Fibroblast of lung (primary cell): ENCODE measurements around the gene THEM4. TPM values are rescaled to one million over a fixed set of nuclear protein-coding genes. Genes with fewer than 3 reads are reported as not detected.
"Not testable (repeated sequence)": the region's sequence is repeated elsewhere in the genome, so short reads cannot be mapped to it uniquely, and the experiment has no call there.

Experiments used
- DNase-seq, 2 donors: peaks; one replicate each; pipeline versions ENCODE4 v3.0.0 to v3.0.0-alpha.2; 2010; ENCODE audit warnings: low read depth in 2 of 2
- H2AFZ ChIP-seq: 2 replicates; pipeline ENCODE4 v1.5.1; 2012; ENCODE audit warnings: low read length, control low read depth, inconsistent platforms
- H3K27ac ChIP-seq: 2 replicates; pipeline ENCODE4 v1.5.1; 2011; ENCODE audit warnings: low read length, control low read depth; ENCODE audit not compliant: insufficient read depth
- H3K27me3 ChIP-seq: 2 replicates; pipeline ENCODE4 v1.5.1; 2011; ENCODE audit warnings: mild to moderate bottlenecking, low read length; ENCODE audit not compliant: control insufficient read depth, insufficient read depth
- H3K36me3 ChIP-seq: 2 replicates; pipeline ENCODE4 v1.5.1; 2011; ENCODE audit warnings: low read length; ENCODE audit not compliant: control insufficient read depth, insufficient read depth
- H3K4me1 ChIP-seq: 2 replicates; pipeline ENCODE4 v1.5.1; 2011; ENCODE audit warnings: low read length; ENCODE audit not compliant: control insufficient read depth, insufficient read depth; ENCODE audit errors: extremely low read depth
- H3K4me2 ChIP-seq: 2 replicates; pipeline ENCODE4 v1.5.1; 2011; ENCODE audit warnings: low read length, control low read depth; ENCODE audit not compliant: insufficient read depth; ENCODE audit errors: extremely low read depth
- H3K4me3 ChIP-seq, 4 experiments: fragments of 200-600 bp in 1 of 4; sonication (generic) in 1 of 4; replicated peaks in 1 of 4; 2 replicates each; pipeline ENCODE4 v1.5.1; 2011 to 2016; ENCODE audit warnings: low read length in 4 of 4, low read depth in 3 of 4, mild to moderate bottlenecking in 3 of 4, control low read depth in 2 of 4, inconsistent platforms in 1 of 4, mixed read lengths in 1 of 4; ENCODE audit not compliant: insufficient read depth in 1 of 4; ENCODE audit errors: control extremely low read depth in 1 of 4
- H3K79me2 ChIP-seq: 2 replicates; pipeline ENCODE4 v1.5.1; 2012; ENCODE audit warnings: mild to moderate bottlenecking, low read length, inconsistent platforms; ENCODE audit not compliant: control insufficient read depth, insufficient read depth
- H3K9ac ChIP-seq: 2 replicates; pipeline ENCODE4 v1.5.1; 2011; ENCODE audit warnings: mild to moderate bottlenecking, low read length, control low read depth; ENCODE audit not compliant: insufficient read depth
- H3K9me3 ChIP-seq: 2 replicates; pipeline ENCODE4 v1.5.1; 2012; ENCODE audit warnings: low read depth, low read length; ENCODE audit not compliant: control insufficient read depth, insufficient read depth
- H4K20me1 ChIP-seq: 2 replicates; pipeline ENCODE4 v1.5.1; 2011; ENCODE audit warnings: low read length; ENCODE audit not compliant: control insufficient read depth, insufficient read depth; ENCODE audit errors: extremely low read depth
- CTCF ChIP-seq, 2 donors: IDR thresholded peaks in 1 of 2; conservative IDR thresholded peaks in 1 of 2; 1 replicate in 1 of 2; 2 replicates in 1 of 2; pipeline ENCODE4 v1.5.1; 2011 to 2012; ENCODE audit warnings: low read length in 2 of 2, control low read depth in 1 of 2, inconsistent platforms in 1 of 2, low read depth in 1 of 2, mild to moderate bottlenecking in 1 of 2
- EZH2 ChIP-seq: IDR thresholded peaks from 2 replicates; pipeline ENCODE4 v1.5.1; 2012; ENCODE audit warnings: low read length, control low read depth, mild to moderate bottlenecking; ENCODE audit errors: missing control alignments
- polyA plus RNA-seq, 2 donors: library from polyadenylated mRNA; depleted of rRNA in 1 of 2; stranded (reverse) in 1 of 2; unstranded in 1 of 2; fragments of >200 nt; gene quantifications; 2 replicates each; pipeline ENCODE4 v1.2.1, GENCODE V29; 2011 to 2012; ENCODE audit warnings: missing spikeins in 1 of 2
- total RNA-seq: library from RNA; depleted of rRNA; stranded (reverse); fragments of >200 nt; gene quantifications from 2 replicates; pipeline ENCODE4 v1.2.1, GENCODE V29; 2014

THEM4 gene
- total and polyA plus RNA-seq, 2 donors (not counting 1 experiment from before 2014, with no cell fraction given): 6.4 to 18.7 TPM

GRCh38 chr1:151885479-151885878, 23.8 kb downstream of the THEM4 start:
- Histone ChIP-seq H3K27me3 (no peaks in the 10 kb centered on the region), H3K79me2 (no peaks in the 10 kb centered on the region), H2AFZ (no peak overlapping the region), H3K27ac (no peak overlapping the region), H3K36me3 (no peaks in the 10 kb centered on the region), H3K4me1 (no peaks in the 10 kb centered on the region), H3K9ac (no peak overlapping the region), H4K20me1 (no peaks in the 10 kb centered on the region), H3K4me3 (no peak overlapping the region), H3K9me3 (no peaks in the 10 kb centered on the region), H3K4me2 (no peak overlapping the region)
- DNase-seq: no peak
- TF ChIP-seq EZH2 (no peak), CTCF (conservative IDR thresholded peaks at IDR 0.05 in 1 of 2, IDR thresholded peaks at IDR 0.05 in 1 of 2; ENCODE audit: low read depth in 1 of 2, low read length in 2 of 2) (no peak)

- not testable (repeated sequence) for H3K4me2 ChIP-seq, DNase-seq, H3K4me1 ChIP-seq, H2AFZ ChIP-seq, H3K9me3 ChIP-seq, H3K79me2 ChIP-seq, H4K20me1 ChIP-seq, H3K36me3 ChIP-seq, H3K27ac ChIP-seq, H3K9ac ChIP-seq, H3K27me3 ChIP-seq, H3K4me3 ChIP-seq
These were observed 24.4 kb downstream of the THEM4 start for GRCh38 chr1:151884879-151885278.

- DNase-seq, H3K4me3 ChIP-seq, H3K27me3 ChIP-seq, H3K4me2 ChIP-seq, H3K4me1 ChIP-seq, H3K9ac ChIP-seq, H2AFZ ChIP-seq, H3K79me2 ChIP-seq, H4K20me1 ChIP-seq, H3K9me3 ChIP-seq, H3K36me3 ChIP-seq, H3K27ac ChIP-seq: not testable (repeated sequence)
These were observed 24.9 kb downstream of the THEM4 start for GRCh38 chr1:151884445-151884844.

- not testable (repeated sequence) for H3K36me3 ChIP-seq, H3K27ac ChIP-seq, DNase-seq, H3K9me3 ChIP-seq, H3K4me2 ChIP-seq, H4K20me1 ChIP-seq, H3K27me3 ChIP-seq, H2AFZ ChIP-seq, H3K4me1 ChIP-seq, H3K4me3 ChIP-seq, H3K9ac ChIP-seq, H3K79me2 ChIP-seq
These were observed 25.4 kb downstream of the THEM4 start for GRCh38 chr1:151883898-151884297.

GRCh38 chr1:151882918-151883317, 26.4 kb downstream of the THEM4 start:
- DNase-seq, H3K9ac ChIP-seq, H2AFZ ChIP-seq, H3K36me3 ChIP-seq, H3K27me3 ChIP-seq, H3K4me3 ChIP-seq, H3K4me1 ChIP-seq, H3K27ac ChIP-seq, H3K9me3 ChIP-seq, H4K20me1 ChIP-seq, H3K79me2 ChIP-seq, H3K4me2 ChIP-seq: not testable (repeated sequence)
